CD1c-positive myeloid dendritic cell (primary cell): ENCODE data around the gene LOC128125822.
A peak's percentile ranks its signal among the peaks of the same experiment; 100 is the strongest.
"Not testable (repeated sequence)": the region's sequence is repeated elsewhere in the genome, so short reads cannot be mapped to it uniquely, and the experiment has no call there.

Experiments
- DNase-seq: peaks from one replicate; pipeline ENCODE4 v3.0.0-alpha.2; 2016; ENCODE audit errors: extremely low spot score

LOC128125822 gene

GRCh38 chr6:63582579-63583231 lies 10.4 kb downstream of the LOC128125822 start:
- DNase-seq, result no peak

GRCh38 chr6:63584125-63584514 lies 11.8 kb downstream of the LOC128125822 start:
- no peak for DNase-seq

GRCh38 chr6:63584566-63584965 lies 12.3 kb downstream of the LOC128125822 start:
- DNase-seq, result no peak

GRCh38 chr6:63585652-63586051 lies 13.4 kb downstream of the LOC128125822 start:
- DNase-seq, result not testable (repeated sequence)

GRCh38 chr6:63589952-63590411 lies 17.7 kb downstream of the LOC128125822 start:
- no peak for DNase-seq

GRCh38 chr6:63592886-63593285 lies 20.6 kb downstream of the LOC128125822 start:
- no peak for DNase-seq

GRCh38 chr6:63597141-63598048 lies 25.1 kb downstream of the LOC128125822 start:
- DNase-seq, result no peak

GRCh38 chr6:63598049-63599036 lies 26.1 kb downstream of the LOC128125822 start:
- peak; percentile 71 for DNase-seq

- no peak for DNase-seq
Observed at GRCh38 chr6:63599243-63599642, 27.0 kb downstream of the LOC128125822 start.

- DNase-seq, result peak; percentile 28
Observed at GRCh38 chr6:63600136-63600535, 27.9 kb downstream of the LOC128125822 start.

- DNase-seq, result peak; percentile 28
Observed at GRCh38 chr6:63609231-63609630, 37.0 kb downstream of the LOC128125822 start.

GRCh38 chr6:63610944-63611343 lies 38.7 kb downstream of the LOC128125822 start:
- no peak for DNase-seq

GRCh38 chr6:63611560-63611959 lies 39.3 kb downstream of the LOC128125822 start:
- no peak for DNase-seq

GRCh38 chr6:63615590-63615989 lies 43.3 kb downstream of the LOC128125822 start:
- DNase-seq, result no peak
